Measurements from ENCODE around the gene KIAA1614.

The KIAA1614 gene

DNA sequence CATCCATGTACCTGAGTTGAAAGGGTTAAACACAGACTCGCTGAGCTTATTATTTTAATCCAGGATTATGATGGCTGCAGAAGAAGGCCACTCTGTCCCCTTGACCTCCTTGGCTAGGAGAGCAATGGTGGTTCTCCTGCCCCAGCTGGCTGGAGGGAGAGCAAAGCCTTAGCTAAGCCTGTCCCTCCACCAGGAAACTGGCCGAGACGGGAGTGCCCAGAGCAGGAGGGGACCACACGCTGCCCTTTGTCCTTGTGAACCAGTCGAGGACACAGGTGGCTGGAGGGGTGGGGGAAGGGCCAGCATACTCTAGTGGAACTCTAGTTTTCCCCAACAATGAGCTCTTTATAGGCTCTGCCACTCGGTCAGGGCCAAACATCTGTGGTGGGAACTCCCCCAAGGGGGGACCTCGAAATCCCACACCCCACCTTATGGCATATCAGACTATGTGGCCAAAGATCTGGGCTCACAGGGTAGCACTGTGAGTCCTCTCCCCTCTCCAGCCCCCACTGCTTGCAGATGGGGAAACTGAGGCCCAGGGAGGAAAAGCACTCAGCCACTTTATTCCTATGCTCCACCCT, 12.9 kb downstream of the KIAA1614 start:
- DNase-seq = no peak

DNA sequence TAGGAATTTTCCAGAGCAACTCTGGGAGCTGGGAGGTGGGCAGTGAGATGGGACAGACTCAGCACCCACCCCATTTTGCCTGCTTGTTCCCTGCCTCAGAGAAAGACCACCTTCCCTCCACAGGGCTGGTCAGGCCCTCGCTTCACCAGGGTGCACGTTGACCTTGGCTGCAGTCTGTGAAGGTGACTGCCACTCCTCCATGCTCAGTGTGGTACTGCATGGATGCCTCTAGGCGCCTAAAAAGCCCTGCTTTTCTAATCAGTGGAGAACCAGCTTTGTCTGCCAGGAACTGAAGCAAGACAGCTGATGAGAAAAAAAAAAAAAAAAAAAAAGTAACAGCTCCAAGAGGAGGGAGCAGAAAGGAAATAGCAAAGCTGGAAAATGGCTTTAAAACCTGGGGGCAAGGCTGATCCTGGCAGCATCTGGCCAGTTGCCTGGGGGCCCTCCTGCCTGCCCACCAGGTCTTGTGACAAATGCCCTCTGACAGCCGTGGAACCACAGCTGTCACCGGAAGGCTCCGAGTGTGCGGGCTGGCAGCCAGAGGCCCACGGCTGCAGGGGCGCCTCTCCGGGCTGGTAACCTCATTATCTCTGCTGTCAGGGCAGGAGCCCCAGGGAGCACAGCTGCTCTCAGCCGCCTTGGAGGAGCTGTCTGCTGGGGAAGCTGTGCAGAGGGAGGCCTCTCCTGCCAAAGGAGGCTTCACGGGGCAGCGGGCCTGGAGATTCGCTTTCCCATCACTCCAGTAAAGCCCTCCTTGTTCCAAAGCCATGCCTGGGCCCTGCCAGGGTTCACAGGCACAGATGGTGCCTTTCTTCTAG, 13.7 kb downstream of the KIAA1614 start:
- no peak for DNase-seq

GRCh38 chr1:180927348-180927747, 14.7 kb downstream of the KIAA1614 start:
- DNase-seq = no peak

DNA sequence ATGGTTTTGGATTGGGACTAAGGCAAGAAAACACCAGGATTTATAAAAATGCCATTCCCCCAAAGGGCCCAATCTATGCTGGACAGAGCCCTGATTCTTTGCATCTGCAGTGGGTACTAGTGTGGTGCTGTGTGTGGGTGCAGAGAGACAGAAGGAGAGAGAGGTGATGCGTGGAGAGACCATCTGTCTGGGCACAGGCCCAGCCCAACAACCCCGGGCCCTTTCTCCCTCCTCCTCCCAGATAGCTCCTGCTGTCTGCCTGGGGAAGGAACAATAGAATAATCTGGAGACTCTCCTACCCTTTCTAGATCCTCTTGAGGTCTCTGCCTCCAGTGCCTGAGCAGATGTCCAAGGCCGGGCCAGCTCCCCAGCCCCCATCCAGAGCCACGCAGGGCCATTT, 15.1 kb downstream of the KIAA1614 start:
- DNase-seq = no peak

DNA sequence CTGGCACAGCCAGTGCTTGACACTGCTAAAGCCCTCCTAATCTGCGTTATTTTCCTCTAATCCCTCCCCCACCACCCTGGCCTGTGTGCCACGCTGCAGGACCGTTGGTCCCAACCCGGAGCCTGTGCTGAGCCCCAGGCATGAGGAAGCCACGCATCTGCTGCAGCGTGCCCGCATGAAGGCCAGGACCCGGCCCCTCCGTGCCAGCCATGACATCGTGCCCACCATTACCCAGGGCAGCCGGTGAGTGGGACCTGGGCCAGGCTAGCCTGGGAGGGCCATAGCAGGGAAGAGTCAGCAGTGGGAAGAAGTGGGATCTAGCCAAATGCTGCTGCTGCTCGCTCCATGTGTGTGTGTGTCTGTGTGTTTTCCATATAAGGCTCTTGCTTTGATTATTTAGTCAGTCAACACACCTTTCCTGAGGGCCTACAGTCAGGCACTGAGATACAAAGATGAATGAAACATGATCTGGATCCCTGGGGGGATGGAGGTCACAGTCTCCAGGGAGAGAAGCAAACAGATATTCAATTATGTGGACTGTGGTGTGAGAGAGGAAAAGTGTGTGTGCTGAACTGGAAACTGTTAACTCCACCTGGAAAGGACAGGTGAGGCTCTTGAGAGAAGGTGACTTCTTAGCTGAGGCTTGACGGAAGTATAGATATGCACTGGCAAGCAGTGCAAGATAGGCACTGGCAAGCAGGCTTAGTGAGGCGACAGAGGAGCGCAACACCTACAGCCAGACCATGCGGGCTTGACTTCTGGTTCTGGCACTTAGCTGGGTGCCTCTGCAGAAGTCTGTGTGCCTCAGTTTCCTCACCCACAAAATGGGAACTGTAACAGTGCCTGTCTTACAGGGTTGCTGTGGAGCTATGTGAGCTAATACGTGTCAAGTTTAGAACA, 15.9 kb downstream of the KIAA1614 start:
- no peak for DNase-seq

DNA sequence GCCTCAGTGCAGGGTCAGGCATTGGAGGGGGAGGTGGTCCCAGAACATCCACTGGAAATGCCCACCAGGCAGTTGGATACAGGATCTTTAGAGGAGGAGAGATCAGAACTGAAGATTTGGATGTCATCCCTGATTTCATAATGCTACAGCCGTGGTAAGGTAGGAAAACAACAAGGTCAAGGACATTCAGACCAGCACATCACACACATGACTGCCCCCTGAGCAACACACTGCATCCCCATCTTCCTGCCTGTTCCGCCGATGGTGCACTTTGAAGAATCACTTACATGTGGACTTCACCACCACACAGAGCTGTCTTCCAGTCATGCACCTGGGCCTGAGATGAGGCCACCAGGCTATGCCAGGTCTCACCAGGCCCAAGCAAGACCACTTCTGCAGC, 16.7 kb downstream of the KIAA1614 start:
- DNase-seq = no peak

- DNase-seq = no peak
Observed at GRCh38 chr1:180930687-180931086, 18.0 kb downstream of the KIAA1614 start.

GRCh38 chr1:180931529-180931928, 18.8 kb downstream of the KIAA1614 start:
- no peak for DNase-seq

DNA sequence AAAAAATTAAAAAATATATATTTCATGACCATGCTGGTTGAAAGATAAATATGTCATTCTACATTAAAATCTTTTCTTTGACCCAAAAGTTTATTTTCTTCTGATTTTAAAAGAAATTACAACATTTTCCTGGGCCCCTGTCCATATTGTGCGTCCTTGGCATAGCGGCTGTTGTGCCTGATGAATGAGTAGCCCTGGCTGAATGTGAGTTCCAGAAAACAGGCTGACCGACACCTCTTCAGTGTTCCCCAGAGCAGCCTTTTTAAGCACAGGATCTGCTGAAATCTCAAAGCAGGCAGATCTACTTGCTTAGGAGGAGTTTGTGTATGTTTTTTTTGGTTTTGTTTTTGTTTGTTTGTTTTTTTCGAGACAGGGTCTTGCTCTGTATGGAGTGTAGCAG, 19.7 kb downstream of the KIAA1614 start:
- no peak for DNase-seq

DNA sequence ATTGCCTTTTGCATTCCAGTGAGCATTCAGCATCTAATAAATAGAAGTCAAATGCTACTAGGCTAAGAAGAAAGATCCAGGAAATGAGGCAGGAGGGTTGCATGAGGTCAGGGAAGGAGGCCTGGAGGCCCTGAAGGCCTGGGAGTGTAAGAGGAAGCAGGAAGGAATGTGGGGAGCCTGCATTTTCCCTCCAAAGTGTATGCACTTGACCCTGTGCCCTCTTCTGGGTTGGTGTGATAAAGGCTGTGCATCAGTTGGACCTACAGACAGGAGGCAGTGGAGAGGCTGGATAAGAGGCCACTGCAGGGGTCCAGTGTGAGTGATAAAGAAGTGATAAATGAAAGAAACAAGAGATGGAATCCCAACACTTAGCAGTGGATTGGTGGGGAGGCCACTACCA, 20.4 kb downstream of the KIAA1614 start:
- no peak for DNase-seq

- no peak for DNase-seq
Observed at GRCh38 chr1:180934563-180934962, 21.9 kb downstream of the KIAA1614 start.

DNA sequence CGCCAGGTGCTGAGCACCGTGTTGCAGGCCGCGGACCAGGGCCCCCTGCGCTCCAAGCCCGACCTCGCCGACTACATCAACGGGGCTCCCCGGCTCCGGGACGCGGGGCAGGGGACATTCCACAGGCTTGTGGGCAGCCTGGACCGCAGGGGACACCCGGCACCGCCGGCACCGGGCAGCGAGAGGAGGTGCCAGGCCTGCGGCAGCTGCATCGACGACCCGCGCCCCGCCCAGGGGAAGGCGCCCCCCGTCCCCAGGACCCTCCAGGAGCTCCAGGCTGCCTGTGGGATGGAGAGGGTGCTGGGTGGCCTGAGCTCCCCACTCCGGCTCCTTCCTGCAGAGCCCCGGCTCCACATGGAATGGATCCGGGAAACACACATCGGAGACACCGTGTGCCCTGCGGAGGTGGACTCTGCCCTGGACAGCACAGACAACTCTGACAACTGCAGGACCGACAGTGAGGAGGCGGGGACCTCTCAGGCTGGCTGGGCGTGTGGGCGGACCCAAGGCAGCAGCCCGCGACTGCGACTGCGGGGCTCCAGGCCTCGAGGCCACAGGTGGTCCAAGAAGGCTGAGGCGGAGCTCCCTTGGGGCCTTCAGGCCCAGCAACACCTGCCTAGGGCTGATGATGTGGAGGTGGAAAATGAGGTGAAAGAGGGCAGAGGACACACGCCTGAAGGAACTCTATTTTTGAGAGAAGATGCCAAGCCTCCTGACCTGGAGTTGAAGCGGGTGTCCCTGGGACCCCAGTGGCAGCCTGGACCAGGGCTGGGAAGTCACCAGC, 22.8 kb downstream of the KIAA1614 start:
- no peak for DNase-seq

- no peak for DNase-seq
Observed at GRCh38 chr1:180936110-180937011, 23.7 kb downstream of the KIAA1614 start.

DNA sequence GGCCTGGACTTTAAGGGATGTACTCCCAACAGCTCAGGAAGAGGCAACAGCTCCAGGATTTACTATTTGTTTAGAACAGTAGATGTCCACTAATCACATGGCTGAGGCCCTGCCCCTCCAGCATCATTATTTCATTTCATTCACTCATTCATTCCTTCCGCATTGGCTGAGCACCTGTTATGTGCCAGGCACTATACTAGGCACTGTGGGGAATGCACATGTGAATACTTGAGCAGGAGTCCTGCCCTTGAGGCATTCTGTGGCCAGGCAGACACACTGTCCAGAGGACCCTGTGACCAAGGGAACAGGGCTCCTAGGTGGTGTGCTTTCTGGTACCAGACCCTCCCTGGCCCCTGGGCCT, 24.3 kb downstream of the KIAA1614 start:
- no peak for DNase-seq

- DNase-seq = no peak
Observed at GRCh38 chr1:180937624-180938225, 25.0 kb downstream of the KIAA1614 start.

DNA sequence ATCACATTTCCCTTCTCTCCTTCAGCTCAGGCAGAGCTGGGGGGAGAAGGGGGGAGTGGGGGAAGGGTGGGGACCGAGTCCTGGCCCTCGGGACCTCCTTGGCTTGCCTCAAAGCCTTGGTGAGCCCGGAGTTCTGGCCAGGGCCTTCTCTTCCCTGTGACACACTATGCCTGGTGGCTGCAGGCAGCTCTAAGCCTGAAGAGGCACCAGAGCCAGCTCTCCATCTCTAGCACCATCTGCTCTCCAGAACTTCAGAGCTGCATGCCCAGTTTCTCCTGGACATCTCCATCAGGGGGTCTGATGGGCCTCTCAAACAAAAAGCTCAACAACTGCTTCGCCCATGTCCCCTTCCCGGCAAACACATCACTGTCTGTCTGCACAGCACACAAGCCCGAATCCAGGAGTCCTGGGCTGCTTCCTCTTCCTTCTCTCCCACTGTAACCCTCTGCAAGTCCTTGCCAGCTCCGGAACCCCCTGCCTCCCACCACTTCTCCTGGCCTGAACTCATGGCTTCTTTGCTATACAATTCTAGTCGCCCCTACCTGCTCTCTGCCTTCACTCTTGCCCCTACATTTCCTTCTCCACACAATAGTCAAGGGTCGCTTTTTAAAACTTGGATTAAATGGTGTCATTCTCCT, 26.5 kb downstream of the KIAA1614 start:
- DNase-seq = no peak

DNA sequence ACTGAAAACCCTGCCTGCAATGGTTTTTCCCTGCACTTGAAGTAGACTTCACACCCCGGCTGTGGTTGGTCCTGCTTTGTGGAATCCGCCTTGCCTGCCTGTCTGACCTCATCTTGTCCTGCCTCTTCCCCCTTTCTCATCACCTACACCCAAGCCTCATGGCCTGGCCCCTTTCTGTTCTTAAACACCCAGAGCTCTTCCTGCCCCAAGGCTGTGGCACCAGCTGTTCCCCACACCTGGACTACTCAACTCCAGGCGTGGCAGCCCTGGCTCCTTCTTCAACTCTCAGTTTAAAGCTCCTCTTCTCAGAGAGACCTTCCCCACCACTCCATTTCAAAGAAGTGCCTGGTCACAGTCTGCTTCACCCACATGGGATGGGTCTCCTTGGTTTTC, 27.0 kb downstream of the KIAA1614 start:
- DNase-seq = no peak

DNA sequence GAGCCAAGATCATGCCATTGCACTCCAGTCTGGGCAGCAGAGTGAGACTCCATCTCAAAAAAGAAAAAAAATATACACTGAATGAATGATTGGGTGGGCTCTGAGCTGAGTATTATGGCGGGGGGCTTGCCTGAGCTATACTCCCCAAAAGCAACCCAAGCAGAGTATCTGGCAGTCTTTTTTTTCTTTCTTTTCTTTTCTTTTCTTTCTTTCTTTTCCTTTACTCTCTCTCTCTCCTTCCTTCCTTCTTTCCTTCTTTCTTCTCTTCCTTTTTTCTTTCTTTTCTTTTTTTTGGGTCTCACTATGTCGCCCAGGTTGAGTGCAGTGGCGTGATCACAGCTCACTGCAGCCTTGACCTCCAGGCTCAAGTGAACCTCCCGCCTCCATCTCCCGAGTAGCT, 27.7 kb downstream of the KIAA1614 start:
- no peak for DNase-seq

GRCh38 chr1:180941518-180942275, 29.0 kb downstream of the KIAA1614 start:
- no peak for DNase-seq

GRCh38 chr1:180945151-180945550, 32.5 kb downstream of the KIAA1614 start:
- no peak for DNase-seq

Data from NCI-H1048 (cell line).